H1 (cell line): ENCODE results near the gene PAX6. TPM values are rescaled to one million over a fixed set of nuclear protein-coding genes. Genes with fewer than 3 reads are reported as not detected.

Source experiments
- CTCF ChIA-PET: fragments of 300-600 bp; sonication (Branson Sonifier 250); formaldehyde crosslinking; loops from one replicate; lab custom pipeline; 2021; ENCODE audit not compliant: partially characterized antibody; lab: Charles Lee
- POLR2A ChIA-PET: fragments of 300-600 bp; sonication (Branson Sonifier 250); formaldehyde crosslinking; loops from one replicate; lab custom pipeline; 2021; ENCODE audit warnings: inconsistent platforms; ENCODE audit not compliant: partially characterized antibody; lab: Charles Lee
- DNase-seq, 2 experiments: peaks; one replicate each; pipeline versions ENCODE4 v3.0.0 to v3.0.0-alpha.2; 2010 to 2022; ENCODE audit warnings: low spot score in 2 of 2, low read depth in 1 of 2, mixed read lengths in 1 of 2
- FAIRE-seq: peaks from 2 replicates; lab custom pipeline; 2011; peaks lifted over from hg19 to GRCh38; lab: Jason Lieb, UNC
- H2AFZ ChIP-seq: 2 replicates; pipeline ENCODE4 v1.8.1; 2012; ENCODE audit warnings: low read length, inconsistent platforms
- H2AK5ac ChIP-seq: 2 replicates; pipeline ENCODE4 v1.6.1; 2013; ENCODE audit warnings: low read depth, low read length
- H2BK120ac ChIP-seq: replicated peaks from 2 replicates; pipeline ENCODE3; 2013; ENCODE audit warnings: low read depth, low read length, inconsistent platforms
- H2BK12ac ChIP-seq: 2 replicates; pipeline ENCODE4 v1.6.1; 2013; ENCODE audit warnings: low read depth, low read length
- H2BK15ac ChIP-seq: 2 replicates; pipeline ENCODE4 v1.6.1; 2013; ENCODE audit warnings: low read length
- H2BK20ac ChIP-seq: 2 replicates; pipeline ENCODE4 v1.6.1; 2013; ENCODE audit warnings: low read length
- H2BK5ac ChIP-seq: 2 replicates; pipeline ENCODE4 v1.6.1; 2013; ENCODE audit warnings: low read depth, low read length
- H3K14ac ChIP-seq: 2 replicates; pipeline ENCODE4 v1.6.1; 2013; ENCODE audit warnings: inconsistent platforms; ENCODE audit not compliant: insufficient read length
- H3K18ac ChIP-seq: 2 replicates; pipeline ENCODE4 v1.6.1; 2013; ENCODE audit warnings: low read length; ENCODE audit errors: extremely low read depth
- H3K23ac ChIP-seq: 2 replicates; pipeline ENCODE4 v1.6.1; 2013; ENCODE audit warnings: inconsistent platforms; ENCODE audit not compliant: insufficient read length
- H3K23me2 ChIP-seq: 2 replicates; pipeline ENCODE4 v1.6.1; 2013; ENCODE audit warnings: low read depth, low read length
- H3K27ac ChIP-seq: 2 replicates; pipeline ENCODE4 v1.6.1; 2011; ENCODE audit warnings: low read depth, low read length, inconsistent platforms
- H3K27me3 ChIP-seq, 4 experiments: replicated peaks in 1 of 4; 1 replicate in 1 of 4; 2 replicates in 3 of 4; pipeline versions ENCODE4 v1.6.1 to v1.8.1; 2011 to 2013; ENCODE audit warnings: low read length in 3 of 4, mild to moderate bottlenecking in 3 of 4, inconsistent platforms in 2 of 4, mixed read lengths in 2 of 4, moderate library complexity in 1 of 4; ENCODE audit not compliant: control insufficient read depth in 3 of 4, insufficient read depth in 3 of 4; ENCODE audit errors: extremely low read depth in 1 of 4
- H3K36me3 ChIP-seq, 4 experiments: 2 replicates each; pipeline versions ENCODE4 v1.6.1 to v1.8.1; 2011 to 2013; ENCODE audit warnings: mild to moderate bottlenecking in 4 of 4, low read length in 3 of 4, moderate library complexity in 2 of 4, control low read depth in 1 of 4, inconsistent platforms in 1 of 4; ENCODE audit not compliant: insufficient read depth in 4 of 4, control insufficient read depth in 2 of 4
- H3K4ac ChIP-seq: replicated peaks from 2 replicates; pipeline ENCODE3; 2013; ENCODE audit warnings: low read length, low read depth, mixed read lengths, inconsistent platforms; ENCODE audit not compliant: insufficient read length
- H3K4me1 ChIP-seq, 4 experiments: replicated peaks in 1 of 4; 1 replicate in 1 of 4; 2 replicates in 3 of 4; pipeline versions ENCODE4 v1.6.1 to v1.8.1; 2011 to 2013; ENCODE audit warnings: low read length in 3 of 4, inconsistent platforms in 2 of 4, mixed read lengths in 1 of 4; ENCODE audit not compliant: insufficient read depth in 4 of 4, control insufficient read depth in 3 of 4
- H3K4me2 ChIP-seq, 2 experiments: 2 replicates each; pipeline versions ENCODE4 v1.6.1 to v1.8.1; 2011 to 2013; ENCODE audit warnings: low read depth in 2 of 2, low read length in 2 of 2, control low read depth in 1 of 2, inconsistent platforms in 1 of 2, mild to moderate bottlenecking in 1 of 2; ENCODE audit not compliant: insufficient read depth in 1 of 2
- H3K4me3 ChIP-seq, 4 experiments: fragments of 200-600, 300-600 bp in 1 of 4; sonication (generic), shearing (Covaris generic), sonication (Bioruptor Twin) in 1 of 4; 2 replicates each; pipeline versions ENCODE4 v1.5.1 to v1.8.1; 2011 to 2016; ENCODE audit warnings: low read length in 4 of 4, low read depth in 3 of 4, control low read depth in 2 of 4, inconsistent platforms in 2 of 4, mild to moderate bottlenecking in 2 of 4, mixed read lengths in 1 of 4, moderate library complexity in 1 of 4; ENCODE audit not compliant: insufficient read depth in 2 of 4; ENCODE audit errors: extremely low read depth in 1 of 4
- H3K56ac ChIP-seq: replicated peaks from 2 replicates; pipeline ENCODE3; 2013; ENCODE audit warnings: low read depth, mild to moderate bottlenecking, mixed read lengths, low read length, inconsistent platforms; ENCODE audit not compliant: insufficient read length
- H3K79me1 ChIP-seq: 2 replicates; pipeline ENCODE4 v1.6.1; 2013; ENCODE audit warnings: low read depth, low read length, control low read depth
- H3K79me2 ChIP-seq, 2 experiments: 2 replicates each; pipeline versions ENCODE4 v1.6.1 to v1.8.1; 2012 to 2013; ENCODE audit warnings: low read length in 2 of 2, mild to moderate bottlenecking in 2 of 2, inconsistent platforms in 1 of 2; ENCODE audit not compliant: insufficient read depth in 2 of 2, control insufficient read depth in 1 of 2
- H3K9ac ChIP-seq, 4 experiments: replicated peaks in 1 of 4; 1 replicate in 1 of 4; 2 replicates in 3 of 4; pipeline versions ENCODE4 v1.6.1 to v1.8.1; 2011 to 2013; ENCODE audit warnings: low read depth in 3 of 4, low read length in 3 of 4, control low read depth in 2 of 4, mild to moderate bottlenecking in 2 of 4, moderate library complexity in 2 of 4, inconsistent platforms in 1 of 4; ENCODE audit errors: extremely low read depth in 1 of 4
- H3K9me3 ChIP-seq, 2 experiments: 2 replicates each; pipeline versions ENCODE4 v1.6.1 to v1.8.1; 2012 to 2013; ENCODE audit warnings: mild to moderate bottlenecking in 2 of 2, moderate library complexity in 2 of 2, control low read depth in 1 of 2, inconsistent platforms in 1 of 2, low read depth in 1 of 2, low read length in 1 of 2, mixed read lengths in 1 of 2; ENCODE audit not compliant: insufficient read depth in 2 of 2
- H4K20me1 ChIP-seq, 2 experiments: replicated peaks in 1 of 2; 2 replicates each; pipeline versions ENCODE3 to v1.8.1; 2011 to 2013; ENCODE audit warnings: inconsistent platforms in 2 of 2, low read length in 2 of 2, mild to moderate bottlenecking in 1 of 2; ENCODE audit not compliant: insufficient read depth in 2 of 2, control insufficient read depth in 1 of 2
- H4K5ac ChIP-seq: 2 replicates; pipeline ENCODE4 v1.6.1; 2013; ENCODE audit warnings: low read length, low read depth, mixed read lengths, inconsistent platforms; ENCODE audit not compliant: insufficient read length
- H4K8ac ChIP-seq: 2 replicates; pipeline ENCODE4 v1.8.0; 2013; ENCODE audit warnings: mild to moderate bottlenecking, moderate library complexity, low read length, inconsistent platforms; ENCODE audit not compliant: insufficient read depth; ENCODE audit errors: extremely low read depth
- H4K91ac ChIP-seq: replicated peaks from 2 replicates; pipeline ENCODE3; 2013; ENCODE audit warnings: low read length, mixed read lengths, inconsistent platforms; ENCODE audit not compliant: insufficient read length
- E2F6 ChIP-seq: IDR thresholded peaks from 2 replicates; pipeline ENCODE4 v1.6.1; 2012; ENCODE audit warnings: inconsistent platforms
- EZH2 ChIP-seq: fragments of 200-600 bp; sonication (generic); IDR thresholded peaks from 2 replicates; pipeline ENCODE4 v1.7.1; 2012; ENCODE audit warnings: low read depth, mild to moderate bottlenecking, moderate library complexity, low read length, inconsistent platforms; ENCODE audit not compliant: severe bottlenecking
- SUZ12 ChIP-seq: fragments of 200-600 bp; sonication (generic); IDR thresholded peaks from 2 replicates; pipeline ENCODE4 v1.6.1; 2012; ENCODE audit warnings: mild to moderate bottlenecking, inconsistent platforms, low read length, moderate library complexity, mixed read lengths
- WGBS, 2 experiments: shearing (Covaris generic) in 1 of 2; methylation state at CpG; one replicate each; pipeline versions ENCODE4 v1.1.6 to v1.1.7; 2013 to 2015; ENCODE audit warnings: low lambda C conversion rate in 2 of 2, mixed read lengths in 2 of 2, inconsistent platforms in 1 of 2, low coverage in 1 of 2, missing lambda C conversion rate in 1 of 2; ENCODE audit not compliant: insufficient replicate concordance in 2 of 2, insufficient coverage in 1 of 2, insufficient read length in 1 of 2; ENCODE audit errors: extremely low coverage in 1 of 2, missing lambda C conversion rate in 1 of 2; 5-methylcytosine and 5-hydroxymethylcytosine counted together
- polyA plus RNA-seq, 7 experiments: library from polyadenylated mRNA; depleted of rRNA in 3 of 7; stranded (reverse) in 5 of 7; unstranded in 2 of 7; fragments of >200 nt in 5 of 7; fragments of 200-250 nt in 2 of 7; gene quantifications; 1 replicate in 5 of 7; 2 replicates in 1 of 7; 4 replicates in 1 of 7; pipeline versions ENCODE4 v1.2.1 to v1.2.3, GENCODE V29; 2011 to 2013; ENCODE audit warnings: missing spikeins in 2 of 7, mixed read lengths in 2 of 7
- total RNA-seq: library from RNA; stranded (reverse); fragmentation: NEBNext Ultra II Directional; extraction: Animal tissue kit (Norgen Biotek cat#: 25700); gene quantifications from 2 replicates; pipeline ENCODE4 v1.2.1, GENCODE V29; 2021

PAX6 gene
- total and polyA plus RNA-seq, 2 of the 8 experiments (the other 6 are each of a cell fraction or from before 2014, with no cell fraction given): 0.30 to 0.65 TPM

DNA sequence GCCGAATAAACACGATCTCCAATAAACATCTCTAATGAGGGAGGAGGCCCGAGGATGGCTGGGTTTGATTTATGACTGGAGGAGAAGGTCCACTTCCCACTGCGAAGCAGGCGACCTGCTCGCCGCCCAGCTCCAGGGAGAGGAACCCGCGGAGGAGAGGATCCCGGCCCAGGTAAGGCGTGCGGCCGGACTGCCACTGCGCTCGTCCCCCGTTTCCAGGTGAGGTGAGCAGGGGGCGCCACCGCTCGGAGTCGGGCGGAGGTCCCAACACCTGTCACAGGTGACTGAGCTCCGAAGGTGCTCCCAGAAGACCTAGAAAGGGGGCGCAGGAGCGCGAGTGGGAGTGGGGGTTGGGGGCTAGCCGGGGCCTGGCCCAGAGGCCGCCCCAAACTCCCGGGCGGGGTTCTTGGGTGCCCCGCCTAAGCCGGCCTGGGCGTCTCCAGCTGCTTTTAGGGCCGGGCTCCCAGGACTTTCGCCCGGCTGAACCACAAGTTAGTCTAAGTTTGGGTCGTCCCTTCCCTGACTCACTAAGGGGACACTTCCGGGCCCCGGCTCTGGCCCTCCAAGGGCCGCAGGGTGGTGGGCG is 5.4 kb upstream of the PAX6 start:
- H3K23me2 ChIP-seq: peaks cover 16% of the 10 kb centered on the region; the same call in 1 of the 2 replicates
- H2BK120ac ChIP-seq: no peak overlapping the region
- peaks cover 83 to 100% (median 97%) of the 10 kb centered on the region in 4 experiments for H3K27me3 ChIP-seq
- H2BK15ac ChIP-seq: no peak overlapping the region
- H2BK12ac ChIP-seq: 0 out of 2 replicates have a peak overlapping the region, but pooled peaks have one; percentile 27
- peaks cover 0 to 18% of the 10 kb centered on the region in 2 experiments for H4K20me1 ChIP-seq
- no peaks in the 10 kb centered on the region for H3K79me2 ChIP-seq
- no peak overlapping the region for H3K23ac ChIP-seq
- H3K4me2 ChIP-seq: peak overlapping the region; percentile 74 to 82
- H2AFZ ChIP-seq: no peak overlapping the region
- H3K79me1 ChIP-seq: no peaks in the 10 kb centered on the region
- H3K9ac ChIP-seq: no peak overlapping the region
- H3K27ac ChIP-seq: no peak overlapping the region
- no peak overlapping the region for H4K91ac ChIP-seq
- H3K4me1 ChIP-seq: peaks cover 3 to 66% (median 48%) of the 10 kb centered on the region in 4 experiments
- DNase-seq (peak in 1 of 2 experiments; percentile 74), FAIRE-seq (no peak)
- H4K8ac ChIP-seq: no peak overlapping the region
- no peak overlapping the region for H2AK5ac ChIP-seq
- ChIA-PET CTCF (interaction anchor here (1.2 to 11.4 kb wide), 5 partner anchors 10 to 142 kb away, joined by 3 to 88 read pairs (median 9); no protein-coding TSS in a partner anchor), POLR2A (interaction anchor here (0.9 to 1.0 kb wide), 2 partner anchors 12 to 17 kb away, joined by 3 to 7 read pairs; no protein-coding TSS in a partner anchor)
- no peaks in the 10 kb centered on the region; a peak in 1 of 8 replicates for H3K36me3 ChIP-seq
- H3K9me3 ChIP-seq: no peaks in the 10 kb centered on the region
- H3K4me3 ChIP-seq: peak overlapping the region in 3 of 4 experiments; percentile 35 to 62 (median 45); a peak in 4 of 8 replicates
- H2BK20ac ChIP-seq: no peak overlapping the region
- no peak overlapping the region for H4K5ac ChIP-seq
- H3K18ac ChIP-seq: no peak overlapping the region
- H3K14ac ChIP-seq: no peak overlapping the region
- 4% methylated on average over 27 of the region's 40 CpGs; no CpG with 5 or more reads in 1 of the 2 experiments for WGBS, 2 experiments
- no peak overlapping the region for H3K56ac ChIP-seq
- H3K4ac ChIP-seq: no peak overlapping the region
- H2BK5ac ChIP-seq: no peak overlapping the region
- TF ChIP-seq SUZ12: peak; percentile 80
- TF ChIP-seq EZH2: peak; percentile 95
- no peak for TF ChIP-seq E2F6
